HepG2 (cell line): Measurements from ENCODE around the gene ABCB8. TPM values are rescaled to one million over a fixed set of nuclear protein-coding genes. Genes with fewer than 3 reads are reported as not detected.

Source experiments
- ATAC-seq: fragments of 200-7000 bp; cut with Tn5 transposase; 3 replicates; pipeline ENCODE4 v1.9.1; 2020; ENCODE audit warnings: mild to moderate bottlenecking, moderate library complexity
- BruUV-seq: library from RNA; stranded (reverse); fragments of 400-500 nt; replicated peaks from 2 replicates; lab custom pipeline; 2021; lab: Mats Ljungman, UMichigan
- CTCF ChIA-PET: fragments of 300-600 bp; formaldehyde crosslinking; extraction: SDS; loops from one replicate; lab custom pipeline; 2021; ENCODE audit warnings: low total read pairs, inconsistent platforms, low intra/inter-chr PET ratio; lab: Yijun Ruan, JAX
- POLR2A ChIA-PET: fragments of 350-600 bp; sonication (Branson Sonifier 250); formaldehyde crosslinking; loops from one replicate; lab custom pipeline; 2020; ENCODE audit warnings: antibody characterized with exemption, inconsistent platforms; lab: Yijun Ruan, JAX
- DNase-seq: peaks from one replicate; pipeline ENCODE4 v3.0.0-alpha.2; 2015; ENCODE audit warnings: low spot score
- FAIRE-seq: peaks from 3 replicates; lab custom pipeline; 2011; peaks lifted over from hg19 to GRCh38; lab: Jason Lieb, UNC
- H2AFZ ChIP-seq: one replicate; pipeline ENCODE4 v1.6.1; 2011; ENCODE audit warnings: low read length, inconsistent platforms
- H3K27ac ChIP-seq: fragments of 300-600 bp; 3 replicates; pipeline ENCODE4 v1.8.0; 2011; ENCODE audit warnings: mixed run types, mild to moderate bottlenecking, mixed read lengths, low read length, inconsistent platforms; ENCODE audit not compliant: insufficient read depth; ENCODE audit errors: extremely low read length
- H3K27me3 ChIP-seq, 2 experiments: fragments of 200-600 bp in 1 of 2; 2 replicates in 1 of 2; 3 replicates in 1 of 2; pipeline versions ENCODE4 v1.6.0 to v1.8.0; 2011; ENCODE audit warnings: low read length in 2 of 2, mild to moderate bottlenecking in 2 of 2, moderate library complexity in 2 of 2, inconsistent platforms in 1 of 2; ENCODE audit not compliant: insufficient read depth in 2 of 2, control insufficient read depth in 1 of 2
- H3K36me3 ChIP-seq, 2 experiments: fragments of 200-600 bp in 1 of 2; replicated peaks in 1 of 2; 2 replicates in 1 of 2; 3 replicates in 1 of 2; pipeline versions ENCODE4 v1.5.1 to v1.8.0; 2011; ENCODE audit warnings: low read length in 2 of 2, inconsistent platforms in 1 of 2; ENCODE audit not compliant: insufficient read depth in 2 of 2, control insufficient read depth in 1 of 2
- H3K4me1 ChIP-seq: 2 replicates; pipeline ENCODE4 v1.5.1; 2012; ENCODE audit warnings: low read length, inconsistent platforms; ENCODE audit not compliant: insufficient read depth
- H3K4me2 ChIP-seq: 2 replicates; pipeline ENCODE4 v1.6.0; 2011; ENCODE audit warnings: low read depth, low read length, inconsistent platforms
- H3K4me3 ChIP-seq, 3 experiments: fragments of 200-600 bp in 1 of 3; sonication (generic), shearing (Covaris generic) in 1 of 3; replicated peaks in 1 of 3; 2 replicates each; pipeline ENCODE4 v1.5.1; 2011 to 2016; ENCODE audit warnings: low read length in 3 of 3, inconsistent platforms in 2 of 3, low read depth in 2 of 3, mild to moderate bottlenecking in 2 of 3, control low read depth in 1 of 3, mixed read lengths in 1 of 3; ENCODE audit not compliant: insufficient read depth in 1 of 3
- H3K79me2 ChIP-seq: one replicate; pipeline ENCODE4 v1.6.1; 2011; ENCODE audit warnings: low read length, inconsistent platforms; ENCODE audit not compliant: insufficient read depth
- H3K9ac ChIP-seq: 2 replicates; pipeline ENCODE4 v1.6.0; 2011; ENCODE audit warnings: mild to moderate bottlenecking, low read depth, low read length, inconsistent platforms; ENCODE audit not compliant: insufficient read depth
- H3K9me3 ChIP-seq: 2 replicates; pipeline ENCODE4 v1.5.1; 2012; ENCODE audit warnings: mild to moderate bottlenecking, low read length
- H4K20me1 ChIP-seq: 2 replicates; pipeline ENCODE4 v1.6.0; 2011; ENCODE audit warnings: inconsistent platforms, mild to moderate bottlenecking, low read length, moderate library complexity; ENCODE audit not compliant: insufficient read depth
- PAF1 ChIP-seq: IDR thresholded peaks from 2 replicates; pipeline ENCODE4 v1.6.1; 2016; ENCODE audit warnings: missing genetic modification reagents, missing compliant biosample characterization
- POLR2A ChIP-seq, 2 experiments: IDR thresholded peaks; 2 replicates each; pipeline ENCODE4 v1.6.1; 2011; ENCODE audit warnings: low read depth in 2 of 2, low read length in 2 of 2, mild to moderate bottlenecking in 1 of 2, moderate library complexity in 1 of 2; ENCODE audit not compliant: insufficient read depth in 1 of 2
- RBFOX2 ChIP-seq: fragments of 200-400 bp; formaldehyde crosslinking; IDR thresholded peaks from 2 replicates; pipeline ENCODE4 v1.6.1; 2017; ENCODE audit warnings: low read depth, mild to moderate bottlenecking, low read length
- SKI ChIP-seq: fragments of 450-650 bp; IDR thresholded peaks from one replicate; pipeline ENCODE4 v1.6.1; 2018; ENCODE audit warnings: mild to moderate bottlenecking; ENCODE audit not compliant: partially characterized antibody
- SP5 ChIP-seq: IDR thresholded peaks from 2 replicates; pipeline ENCODE4 v1.6.1; 2016; ENCODE audit warnings: low read depth, borderline replicate concordance
- SUZ12 ChIP-seq: fragments of 150-350 bp; IDR thresholded peaks from 2 replicates; pipeline ENCODE4 v1.6.1; 2014; ENCODE audit warnings: low read depth, low read length
- TAF15 ChIP-seq: fragments of 200-400 bp; formaldehyde crosslinking; IDR thresholded peaks from one replicate; pipeline ENCODE4 v1.6.1; 2018; ENCODE audit warnings: mild to moderate bottlenecking, low read depth, low read length; ENCODE audit not compliant: poor library complexity, severe bottlenecking
- THRA ChIP-seq: sonication (generic); formaldehyde crosslinking; IDR thresholded peaks from 2 replicates; pipeline ENCODE4 v1.4.0; 2020; ENCODE audit warnings: missing genetic modification reagents, borderline replicate concordance
- ZKSCAN8 ChIP-seq: IDR thresholded peaks from 2 replicates; pipeline ENCODE4 v1.6.1; 2016; ENCODE audit warnings: borderline replicate concordance, missing genetic modification reagents, missing compliant biosample characterization
- ZNF468 ChIP-seq: sonication (generic); formaldehyde crosslinking; IDR thresholded peaks from 2 replicates; pipeline ENCODE4 v1.8.0; 2022; ENCODE audit warnings: mild to moderate bottlenecking, moderate library complexity, missing genetic modification reagents
- WGBS: methylation state at CpG from one replicate; pipeline ENCODE4 v1.1.6; 2017; ENCODE audit warnings: low lambda C conversion rate; 5-methylcytosine and 5-hydroxymethylcytosine counted together
- in situ Hi-C: cut with HindIII; loops from 2 replicates; pipeline ENCODE4 v1.10.0; 2017; ENCODE audit warnings: low pct_unique_long_range_greater_than_20kb; ENCODE audit not compliant: extremely low pct_ligation_motif_present
- intact Hi-C: fragments of 100-400 bp; cut with micrococcal nuclease; formaldehyde crosslinking; loops from one replicate; pipeline ENCODE4 v1.10.0; 2022; ENCODE audit not compliant: unreplicated experiment
- polyA plus RNA-seq, 8 experiments: library from polyadenylated mRNA; depleted of rRNA in 3 of 8; stranded (reverse) in 7 of 8; unstranded in 1 of 8; fragments of >200 nt; fragmentation: Illumina TruSeq in 4 of 8; extraction: Trizol in 4 of 8; gene quantifications; 2 replicates each; pipeline versions ENCODE4 v1.2.1 to v1.2.3, GENCODE V29; 2011 to 2016; ENCODE audit warnings: low read depth in 4 of 8, missing spikeins in 1 of 8, mixed read lengths in 1 of 8; ENCODE audit not compliant: insufficient read depth in 1 of 8
- total RNA-seq, 5 experiments: library from RNA; depleted of rRNA; stranded (reverse); fragments of >200 nt; fragmentation: Illumina TruSeq; extraction: Trizol; gene quantifications; 2 replicates each; pipeline ENCODE4 v1.2.3, GENCODE V29; 2016; ENCODE audit warnings: low read depth in 1 of 5

ABCB8 gene
- total and polyA plus RNA-seq, 2 of the 13 experiments (the other 11 are each of a cell fraction or from before 2014, with no cell fraction given) = 6.6 to 16.7 TPM

GRCh38 chr7:151075662-151075971, 47.4 kb downstream of the ABCB8 start:
- ATAC-seq (no peak), DNase-seq (no peak), FAIRE-seq (no peak)
- in situ Hi-C loops (no loop called here), intact Hi-C loops (no loop called here)
- CTCF ChIA-PET = no interaction called here
- Histone ChIP-seq H3K4me2 (no peak overlapping the region), H3K27me3 (no peaks in the 10 kb centered on the region; a peak in 1 of 5 replicates), H4K20me1 (no peaks in the 10 kb centered on the region), H3K9me3 (no peaks in the 10 kb centered on the region), H3K9ac (no peak overlapping the region), H3K4me3 (no peak overlapping the region), H3K36me3 (peaks cover 15 to 41% of the 10 kb centered on the region in 2 experiments), H3K27ac (no peak overlapping the region), H2AFZ (no peak overlapping the region), H3K4me1 (peaks cover 11% of the 10 kb centered on the region), H3K79me2 (peaks cover 18% of the 10 kb centered on the region)
- POLR2A ChIA-PET = interaction anchor here (1.2 to 5.4 kb wide), 4 partner anchors 8 to 47 kb away, joined by 3 to 60 read pairs (median 6); partner anchors contain the start of genes ABCB8 and SLC4A2
- WGBS = 100% methylated on average over 7 of the region's 7 CpGs
- BruUV-seq = no TSS peak
- TF ChIP-seq TAF15 = no peak
- no peak for TF ChIP-seq SUZ12
- TF ChIP-seq ZNF468 = no peak
- TF ChIP-seq ZKSCAN8 (CRISPR knock-in tag) = no peak
- no peak for TF ChIP-seq SKI
- no peak for TF ChIP-seq RBFOX2
- TF ChIP-seq PAF1 (CRISPR knock-in tag) = no peak
- TF ChIP-seq THRA = no peak
- TF ChIP-seq SP5 (CRISPR knock-in tag) = no peak
- TF ChIP-seq POLR2A (IDR thresholded peaks at IDR 0.05; ENCODE audit: insufficient read depth in 1 of 2, low read depth in 2 of 2, low read length in 2 of 2) = no peak
